ENCODE measurements around the gene CFTR.

DNA sequence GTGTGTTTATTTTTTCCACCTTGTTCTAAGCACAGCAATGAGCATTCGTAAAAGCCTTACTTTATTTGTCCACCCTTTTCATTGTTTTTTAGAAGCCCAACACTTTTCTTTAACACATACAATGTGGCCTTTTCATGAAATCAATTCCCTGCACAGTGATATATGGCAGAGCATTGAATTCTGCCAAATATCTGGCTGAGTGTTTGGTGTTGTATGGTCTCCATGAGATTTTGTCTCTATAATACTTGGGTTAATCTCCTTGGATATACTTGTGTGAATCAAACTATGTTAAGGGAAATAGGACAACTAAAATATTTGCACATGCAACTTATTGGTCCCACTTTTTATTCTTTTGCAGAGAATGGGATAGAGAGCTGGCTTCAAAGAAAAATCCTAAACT lies 28.9 kb downstream of the CFTR start:
- TF ChIP-seq, protein P1, sequence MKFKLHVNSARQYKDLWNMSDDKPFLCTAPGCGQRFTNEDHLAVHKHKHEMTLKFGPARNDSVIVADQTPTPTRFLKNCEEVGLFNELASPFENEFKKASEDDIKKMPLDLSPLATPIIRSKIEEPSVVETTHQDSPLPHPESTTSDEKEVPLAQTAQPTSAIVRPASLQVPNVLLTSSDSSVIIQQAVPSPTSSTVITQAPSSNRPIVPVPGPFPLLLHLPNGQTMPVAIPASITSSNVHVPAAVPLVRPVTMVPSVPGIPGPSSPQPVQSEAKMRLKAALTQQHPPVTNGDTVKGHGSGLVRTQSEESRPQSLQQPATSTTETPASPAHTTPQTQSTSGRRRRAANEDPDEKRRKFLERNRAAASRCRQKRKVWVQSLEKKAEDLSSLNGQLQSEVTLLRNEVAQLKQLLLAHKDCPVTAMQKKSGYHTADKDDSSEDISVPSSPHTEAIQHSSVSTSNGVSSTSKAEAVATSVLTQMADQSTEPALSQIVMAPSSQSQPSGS (tag by site-specific recombination; IDR thresholded peaks at IDR 0.05; ENCODE audit: low read depth), result no peak
- TF ChIP-seq CTCF (tag by site-specific recombination; IDR thresholded peaks at IDR 0.05), result no peak
- TF ChIP-seq TCF7L2 (IDR thresholded peaks at IDR 0.05; ENCODE audit: borderline replicate concordance, low read depth, low read length), result no peak
- no peak for TF ChIP-seq ZNF501 (tag by site-specific recombination; IDR thresholded peaks at IDR 0.05)
- TF ChIP-seq ZNF76 (tag by site-specific recombination; IDR thresholded peaks at IDR 0.05; ENCODE audit: borderline replicate concordance, low read depth), result no peak
- no peak for TF ChIP-seq ZNF561 (tag by site-specific recombination; IDR thresholded peaks at IDR 0.05; ENCODE audit: borderline replicate concordance)
- no peak for TF ChIP-seq ZNF248 (tag by site-specific recombination; IDR thresholded peaks at IDR 0.05)
- TF ChIP-seq ZNF830 (tag by site-specific recombination; IDR thresholded peaks at IDR 0.05; ENCODE audit: low read depth), result no peak
- no peak for TF ChIP-seq ZNF23 (tag by site-specific recombination; IDR thresholded peaks at IDR 0.05; ENCODE audit: borderline replicate concordance)
